Activated T-helper 1 cell treated with Interleukin-2 at 50 U/mL for 16 hours (primary cell): ENCODE results near the gene MOGAT2.

Experiments used
- DNase-seq: peaks from one replicate; pipeline ENCODE4 v3.0.0-alpha.2; 2020; ENCODE audit warnings: low read depth

The MOGAT2 gene

GRCh38 chr11:75781296-75781695 is 63.7 kb downstream of the MOGAT2 start:
- no peak for DNase-seq

GRCh38 chr11:75781831-75782230 is 64.2 kb downstream of the MOGAT2 start:
- no peak for DNase-seq
